Measurements from ENCODE around the gene CERK. TPM values are rescaled to one million over a fixed set of nuclear protein-coding genes. Genes with fewer than 3 reads are reported as not detected.

The CERK gene
- total RNA-seq, 1 donor from 2014 or later = 67.5 TPM

DNA sequence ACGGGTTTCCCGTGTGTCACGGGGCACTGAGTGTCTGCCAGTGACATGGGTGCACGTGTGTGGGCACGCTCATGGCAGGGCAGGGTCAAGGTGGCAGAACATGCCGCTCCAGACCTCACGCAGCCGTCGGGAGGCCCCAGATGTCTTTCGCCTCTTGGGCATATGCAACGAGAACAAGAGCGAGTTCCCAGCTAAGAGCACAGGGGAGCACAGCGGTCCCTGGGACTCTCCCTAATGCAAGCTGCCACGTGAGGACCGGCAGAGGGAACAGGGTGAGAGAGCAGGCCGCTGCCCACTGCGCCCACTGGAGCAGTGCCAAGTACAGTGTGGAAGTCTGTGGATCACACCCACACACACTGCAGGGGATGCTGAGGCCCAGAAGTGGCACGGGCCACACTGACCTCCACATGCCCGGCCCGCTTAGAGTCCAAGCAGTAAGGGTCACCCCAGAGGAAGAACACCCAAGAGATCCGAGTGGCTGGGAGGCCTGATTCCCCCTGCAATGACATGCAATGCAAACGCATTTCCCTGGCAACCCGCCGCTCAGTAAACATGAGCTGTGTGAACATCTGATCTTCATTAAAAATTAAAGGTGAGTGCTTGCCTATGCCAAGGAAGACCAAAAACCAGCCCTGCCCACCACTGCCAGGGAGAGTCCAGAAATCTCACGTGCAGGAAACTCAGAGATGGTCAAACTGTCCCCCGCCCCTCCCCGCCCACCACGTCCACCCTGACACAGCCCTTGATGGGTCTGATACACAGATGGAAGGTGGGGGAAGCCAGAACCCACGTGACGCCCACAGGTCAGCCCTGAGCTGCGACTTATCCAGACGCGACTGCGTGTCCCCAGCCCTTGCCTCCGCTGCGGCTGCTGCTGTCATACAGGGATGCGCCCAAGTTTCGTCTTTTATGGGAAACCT is 11.7 kb downstream of the CERK start:
- Mint-ChIP-seq H3K9me3 (no peaks in the 10 kb centered on the region), H3K4me3 (no peak overlapping the region), H3K4me1 (ENCODE audit: unreplicated experiment) (peaks cover 32% of the 10 kb centered on the region), H3K36me3 (peaks cover 11% of the 10 kb centered on the region), H3K27ac (no peak overlapping the region), H3K27me3 (no peaks in the 10 kb centered on the region)
- no peak for DNase-seq (ENCODE audit: extremely low spot score, unreplicated experiment)
- TF ChIP-seq, protein P1, sequence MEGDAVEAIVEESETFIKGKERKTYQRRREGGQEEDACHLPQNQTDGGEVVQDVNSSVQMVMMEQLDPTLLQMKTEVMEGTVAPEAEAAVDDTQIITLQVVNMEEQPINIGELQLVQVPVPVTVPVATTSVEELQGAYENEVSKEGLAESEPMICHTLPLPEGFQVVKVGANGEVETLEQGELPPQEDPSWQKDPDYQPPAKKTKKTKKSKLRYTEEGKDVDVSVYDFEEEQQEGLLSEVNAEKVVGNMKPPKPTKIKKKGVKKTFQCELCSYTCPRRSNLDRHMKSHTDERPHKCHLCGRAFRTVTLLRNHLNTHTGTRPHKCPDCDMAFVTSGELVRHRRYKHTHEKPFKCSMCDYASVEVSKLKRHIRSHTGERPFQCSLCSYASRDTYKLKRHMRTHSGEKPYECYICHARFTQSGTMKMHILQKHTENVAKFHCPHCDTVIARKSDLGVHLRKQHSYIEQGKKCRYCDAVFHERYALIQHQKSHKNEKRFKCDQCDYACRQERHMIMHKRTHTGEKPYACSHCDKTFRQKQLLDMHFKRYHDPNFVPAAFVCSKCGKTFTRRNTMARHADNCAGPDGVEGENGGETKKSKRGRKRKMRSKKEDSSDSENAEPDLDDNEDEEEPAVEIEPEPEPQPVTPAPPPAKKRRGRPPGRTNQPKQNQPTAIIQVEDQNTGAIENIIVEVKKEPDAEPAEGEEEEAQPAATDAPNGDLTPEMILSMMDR (conservative IDR thresholded peaks at IDR 0.05) = no peak

DNA sequence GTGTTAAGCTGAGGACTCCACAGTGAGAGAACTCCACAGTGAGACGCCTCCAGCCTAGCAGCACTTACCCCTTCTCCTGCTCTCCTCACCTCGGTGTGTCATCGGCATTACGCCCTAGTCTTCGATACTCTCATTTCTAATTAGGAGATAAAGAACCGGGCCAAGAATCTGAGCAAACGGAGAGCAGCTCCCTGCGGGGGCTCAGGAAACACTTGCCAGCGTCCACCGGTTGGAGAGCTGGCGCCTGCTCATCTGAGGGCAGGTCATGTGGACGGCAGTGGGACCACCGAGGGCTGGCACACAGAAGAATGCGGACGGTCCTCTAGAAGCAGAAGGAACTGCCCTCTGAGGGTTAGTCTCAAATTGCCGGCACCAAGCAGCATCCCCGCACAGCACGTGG is 13.0 kb downstream of the CERK start:
- peaks cover 12% of the 10 kb centered on the region for H3K36me3 Mint-ChIP-seq
- TF ChIP-seq, protein P1 (conservative IDR thresholded peaks at IDR 0.05) = no peak
- H3K27me3 Mint-ChIP-seq = no peaks in the 10 kb centered on the region
- H3K4me3 Mint-ChIP-seq = no peak overlapping the region
- DNase-seq (ENCODE audit: extremely low spot score, unreplicated experiment) = no peak
- no peak overlapping the region for H3K27ac Mint-ChIP-seq
- no peaks in the 10 kb centered on the region for H3K9me3 Mint-ChIP-seq
- H3K4me1 Mint-ChIP-seq (ENCODE audit: unreplicated experiment) = peaks cover 25% of the 10 kb centered on the region

DNA sequence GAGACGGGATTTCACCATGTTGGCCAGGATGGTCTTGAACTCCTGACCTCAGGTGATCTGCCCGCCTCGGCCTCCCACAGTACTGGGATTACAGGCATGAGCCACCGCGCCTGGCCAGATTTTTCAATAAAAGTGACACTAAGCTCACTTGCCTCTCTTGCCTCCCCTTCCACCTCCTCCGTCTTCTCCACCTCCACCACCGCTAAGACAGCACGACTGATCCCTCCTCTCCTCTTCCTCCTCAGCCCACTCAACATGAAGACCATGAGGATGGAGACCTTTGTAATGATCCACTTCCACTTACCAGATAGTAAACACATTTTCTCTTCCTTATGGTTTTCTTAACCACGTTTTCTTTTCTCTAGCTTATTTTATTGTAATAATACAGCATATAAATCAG is 14.2 kb downstream of the CERK start:
- DNase-seq (ENCODE audit: extremely low spot score, unreplicated experiment) = no peak
- TF ChIP-seq, protein P1 (conservative IDR thresholded peaks at IDR 0.05) = no peak
- Mint-ChIP-seq H3K4me3 (no peak overlapping the region), H3K4me1 (ENCODE audit: unreplicated experiment) (peaks cover 21% of the 10 kb centered on the region), H3K27ac (no peak overlapping the region), H3K9me3 (no peaks in the 10 kb centered on the region), H3K36me3 (peaks cover 17% of the 10 kb centered on the region), H3K27me3 (no peaks in the 10 kb centered on the region)

DNA sequence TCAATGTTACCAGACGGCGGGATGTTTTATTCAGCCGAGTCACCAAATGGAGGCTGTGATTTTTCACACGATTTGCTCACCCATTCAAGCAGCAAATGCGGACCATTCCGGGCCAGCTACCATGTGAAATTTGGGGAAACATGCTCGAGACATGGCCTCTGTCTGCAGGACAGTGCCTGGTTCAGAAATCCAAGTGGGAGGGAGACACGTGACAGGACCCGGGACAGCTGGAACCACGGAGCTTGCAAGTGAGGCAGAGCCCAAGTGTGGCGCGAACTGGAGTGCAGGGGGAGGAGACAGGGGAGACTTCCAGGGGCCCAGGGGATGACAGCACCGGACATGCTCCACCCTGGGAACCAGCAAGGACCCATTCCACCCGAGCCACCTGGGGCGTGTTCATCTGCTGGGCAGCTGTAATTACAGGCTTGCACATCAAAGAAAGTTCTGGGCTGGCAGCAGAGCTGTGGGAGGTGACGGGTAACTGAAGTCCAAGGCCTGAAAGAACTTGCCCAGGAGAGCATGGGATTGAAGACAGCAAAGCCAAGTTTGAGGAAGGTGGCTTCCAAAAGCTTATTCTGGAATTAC is 16.5 kb downstream of the CERK start:
- H3K4me3 Mint-ChIP-seq = no peak overlapping the region
- no peaks in the 10 kb centered on the region for H3K9me3 Mint-ChIP-seq
- no peak overlapping the region for H3K27ac Mint-ChIP-seq
- no peaks in the 10 kb centered on the region for H3K27me3 Mint-ChIP-seq
- peaks cover 16% of the 10 kb centered on the region for H3K4me1 Mint-ChIP-seq (ENCODE audit: unreplicated experiment)
- H3K36me3 Mint-ChIP-seq = peaks cover 25% of the 10 kb centered on the region
- no peak for DNase-seq (ENCODE audit: extremely low spot score, unreplicated experiment)
- TF ChIP-seq, protein P1 (conservative IDR thresholded peaks at IDR 0.05) = no peak

DNA sequence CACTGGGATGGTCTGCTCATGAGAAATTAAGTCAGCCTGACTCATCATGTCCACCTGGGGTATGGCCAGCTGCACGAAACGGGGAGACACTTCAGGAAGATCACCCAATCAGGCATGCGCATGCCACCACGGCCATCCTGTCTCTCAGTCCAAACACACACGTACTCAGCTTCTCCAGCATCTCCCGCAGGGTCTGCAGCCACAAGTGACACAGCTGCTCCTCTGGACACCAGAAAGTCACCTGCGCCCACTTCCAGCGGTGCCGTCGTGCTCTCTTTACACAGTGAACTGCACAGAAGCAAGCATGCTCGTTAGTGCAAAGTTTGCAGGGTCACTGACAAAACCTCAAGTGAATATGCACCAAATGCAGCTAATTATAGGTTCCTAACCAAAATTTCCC is 18.1 kb downstream of the CERK start:
- Mint-ChIP-seq H3K4me1 (ENCODE audit: unreplicated experiment) (peaks cover 7% of the 10 kb centered on the region), H3K9me3 (no peaks in the 10 kb centered on the region), H3K27ac (no peak overlapping the region), H3K27me3 (no peaks in the 10 kb centered on the region), H3K4me3 (no peak overlapping the region), H3K36me3 (peaks cover 28% of the 10 kb centered on the region)
- TF ChIP-seq, protein P1 (conservative IDR thresholded peaks at IDR 0.05) = no peak
- DNase-seq (ENCODE audit: extremely low spot score, unreplicated experiment) = no peak
